Embryonic facial prominence (tissue), 1 donor: Measurements from ENCODE around the gene GIMAP7.
"Not testable (repeated sequence)": the region's sequence is repeated elsewhere in the genome, so short reads cannot be mapped to it uniquely, and the experiment has no call there.

Source experiments
- DNase-seq: peaks from one replicate; pipeline ENCODE4 v3.0.0-alpha.2; 2016; ENCODE audit errors: extremely low spot score

GIMAP7 gene

DNA sequence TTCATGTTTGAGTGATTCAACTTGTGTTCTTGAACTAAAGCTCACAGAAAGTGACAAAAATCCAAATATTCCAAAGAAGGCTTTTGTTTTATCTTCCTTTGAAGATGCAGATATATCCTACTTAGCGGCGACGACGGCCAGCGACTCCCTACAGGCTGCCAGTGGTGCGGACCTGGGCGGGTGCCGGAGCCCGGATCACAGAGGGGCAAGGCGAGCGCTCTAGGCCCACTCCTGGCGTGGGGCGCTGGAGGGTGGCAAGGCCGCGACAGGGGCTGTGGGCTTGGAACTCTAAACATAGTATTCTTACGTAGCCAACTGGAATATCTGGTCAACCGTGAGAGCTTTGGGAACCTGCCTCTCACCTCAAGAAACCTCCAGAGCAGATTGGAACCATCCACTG lies 914 bp upstream of the GIMAP7 start:
- DNase-seq = no peak

DNA sequence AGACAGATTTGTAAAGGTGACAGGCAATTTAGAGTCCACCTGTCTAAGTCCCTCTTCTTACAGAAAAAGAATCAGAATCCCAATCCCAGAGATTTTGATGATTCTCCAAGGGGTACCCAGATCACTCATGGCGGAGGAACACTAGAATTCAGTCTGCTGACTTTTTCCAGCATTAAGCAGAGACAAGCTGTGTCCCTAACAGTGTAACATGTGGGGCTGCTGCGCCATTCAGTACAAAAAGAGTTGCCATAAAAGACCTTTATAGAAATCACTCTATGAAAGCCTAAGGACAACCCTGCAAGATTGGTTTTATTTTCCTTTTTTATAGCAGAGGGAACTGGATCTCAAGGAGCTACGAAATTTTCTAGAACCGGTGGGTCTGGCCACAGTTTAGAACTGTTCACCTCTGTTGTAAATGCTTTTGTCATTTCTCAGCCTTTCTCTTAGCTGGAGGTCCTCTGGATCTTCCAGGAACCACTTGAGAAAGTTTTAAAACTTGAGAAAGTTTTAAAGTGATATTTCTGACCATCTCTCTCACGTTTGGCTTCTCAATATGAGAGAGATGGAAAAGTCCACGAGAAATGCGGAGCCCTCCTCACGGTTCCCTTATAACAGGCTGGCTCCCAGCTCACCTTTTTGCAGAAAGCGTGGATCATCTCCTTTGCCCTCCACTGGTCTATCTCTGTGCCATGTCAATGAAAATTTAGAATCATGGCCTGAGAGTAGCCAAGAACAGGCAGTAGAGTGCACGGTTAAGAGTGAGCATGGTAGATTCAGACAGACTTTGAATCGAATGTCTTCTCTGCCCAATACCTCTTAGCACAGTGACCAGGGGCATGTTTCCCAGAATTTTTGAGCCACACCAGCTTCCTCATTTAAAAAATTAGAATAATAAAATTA lies 826 bp downstream of the GIMAP7 start:
- no peak for DNase-seq

DNA sequence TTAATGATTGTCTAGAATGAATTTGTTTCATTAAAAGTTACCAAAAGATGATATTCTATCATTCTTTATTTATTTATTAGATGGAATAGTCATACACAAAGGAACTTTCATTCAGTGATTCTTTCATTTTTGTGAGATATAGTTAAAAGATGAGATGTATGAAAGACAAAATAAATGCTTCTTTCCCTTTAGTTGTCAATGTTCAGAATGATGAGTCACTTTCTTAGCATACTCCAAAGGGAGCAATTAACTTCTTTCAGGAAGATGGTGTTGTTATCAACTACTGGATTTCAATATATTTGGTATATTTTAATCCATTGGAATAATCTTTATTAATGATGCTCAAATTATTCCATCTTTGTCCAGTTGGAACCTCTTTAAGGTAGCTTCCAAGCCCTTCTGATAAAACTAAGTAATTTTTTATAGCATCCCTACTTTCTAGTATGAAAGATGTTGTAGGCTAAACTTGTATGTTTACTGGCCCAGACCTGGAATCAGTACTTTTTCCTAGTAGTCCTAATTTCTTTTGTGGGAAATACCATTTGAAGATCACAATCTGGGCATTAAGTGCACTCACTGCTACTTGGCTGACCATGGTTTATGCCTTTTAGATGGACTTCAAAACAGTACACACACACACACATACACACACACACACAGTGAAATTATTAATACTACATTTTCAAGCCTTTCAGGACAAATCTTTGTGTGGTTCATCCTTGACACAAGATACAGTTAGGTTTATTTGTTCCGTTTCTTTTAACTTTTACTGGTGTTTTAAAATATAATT lies 2.5 kb downstream of the GIMAP7 start:
- DNase-seq = no peak

DNA sequence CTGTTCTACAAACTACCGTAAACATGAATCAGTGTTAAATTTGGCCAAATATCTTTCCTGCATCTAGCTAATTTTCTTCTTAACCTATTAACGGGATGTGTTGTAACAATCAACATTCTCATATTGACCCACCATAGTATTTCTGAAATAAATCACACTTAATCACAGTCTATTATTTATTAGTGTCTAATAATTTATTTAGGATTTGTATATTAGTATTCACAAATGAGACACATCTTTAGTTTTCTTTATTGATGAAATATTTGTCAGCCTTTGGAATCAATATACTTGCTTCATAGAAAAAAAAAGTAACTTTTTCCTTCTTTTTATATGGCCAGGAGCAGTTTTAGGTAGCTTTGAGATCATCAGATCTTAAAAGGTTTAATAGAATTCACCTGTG lies 4.6 kb downstream of the GIMAP7 start:
- no peak for DNase-seq

DNA sequence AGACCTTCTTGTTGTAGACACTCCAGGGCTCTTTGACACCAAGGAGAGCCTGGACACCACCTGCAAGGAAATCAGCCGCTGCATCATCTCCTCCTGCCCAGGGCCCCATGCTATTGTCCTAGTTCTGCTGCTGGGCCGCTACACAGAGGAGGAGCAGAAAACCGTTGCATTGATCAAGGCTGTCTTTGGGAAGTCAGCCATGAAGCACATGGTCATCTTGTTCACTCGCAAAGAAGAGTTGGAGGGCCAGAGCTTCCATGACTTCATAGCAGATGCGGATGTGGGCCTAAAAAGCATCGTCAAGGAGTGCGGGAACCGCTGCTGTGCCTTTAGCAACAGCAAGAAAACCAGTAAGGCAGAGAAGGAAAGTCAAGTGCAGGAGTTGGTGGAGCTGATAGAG lies 5.5 kb downstream of the GIMAP7 start:
- no peak for DNase-seq

DNA sequence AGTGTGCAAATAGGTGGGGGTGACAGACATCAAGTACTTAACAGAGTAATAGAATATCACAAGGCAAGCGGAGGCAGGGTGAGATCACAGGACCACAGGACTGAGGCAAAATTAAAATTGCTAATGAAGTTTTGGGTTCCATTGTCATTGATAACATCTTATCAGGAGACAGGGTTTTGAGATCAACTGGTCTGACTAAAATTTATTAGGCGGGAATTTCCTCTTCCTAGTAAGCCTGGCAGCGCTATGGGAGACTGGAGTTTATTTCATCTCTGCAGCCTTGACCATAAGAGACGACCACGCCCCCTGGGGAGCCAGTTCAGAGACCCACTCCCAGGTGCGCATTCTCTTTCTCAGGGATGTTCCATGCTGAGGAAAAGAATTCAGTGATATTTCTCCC lies 8.3 kb downstream of the GIMAP7 start:
- DNase-seq = not testable (repeated sequence)

DNA sequence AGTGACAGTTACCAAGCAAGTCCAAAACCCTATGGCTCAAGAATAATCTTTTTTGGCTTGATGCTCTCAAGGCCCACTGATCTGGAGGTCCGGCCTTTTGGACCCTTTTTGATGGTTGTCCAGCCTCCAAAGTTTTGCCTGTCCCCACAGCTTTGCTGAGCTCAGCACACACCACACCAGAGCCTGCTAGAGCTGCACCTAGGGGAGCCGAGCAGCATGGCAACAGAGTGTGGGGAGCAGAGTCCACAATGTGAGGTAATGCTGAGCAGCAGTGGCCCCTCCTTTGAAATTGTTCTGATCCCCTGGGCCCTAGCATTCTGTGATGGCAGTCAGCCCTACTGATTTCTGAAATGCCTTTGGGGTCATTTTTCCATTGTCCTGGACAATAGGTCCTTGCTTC lies 9.3 kb downstream of the GIMAP7 start:
- DNase-seq = no peak

DNA sequence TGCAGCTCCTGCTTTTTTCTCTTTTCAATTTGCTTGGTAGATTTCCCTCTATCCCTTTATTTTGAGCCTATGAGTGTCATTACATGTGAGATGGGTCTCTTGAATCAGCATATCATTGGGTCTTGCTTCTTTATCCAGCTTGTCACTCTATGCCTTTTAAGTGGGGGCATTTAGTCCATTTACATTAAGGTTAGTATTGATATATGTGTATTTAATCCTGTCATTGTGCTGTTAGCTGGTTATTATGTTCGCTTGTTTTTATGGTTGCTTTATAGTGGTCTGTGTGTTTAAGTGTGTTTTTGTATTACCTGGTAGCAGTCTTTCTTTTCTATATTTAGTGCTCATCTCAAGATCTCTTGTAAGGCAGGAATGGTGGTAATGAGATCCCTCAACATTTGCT lies 17.0 kb downstream of the GIMAP7 start:
- DNase-seq = no peak

DNA sequence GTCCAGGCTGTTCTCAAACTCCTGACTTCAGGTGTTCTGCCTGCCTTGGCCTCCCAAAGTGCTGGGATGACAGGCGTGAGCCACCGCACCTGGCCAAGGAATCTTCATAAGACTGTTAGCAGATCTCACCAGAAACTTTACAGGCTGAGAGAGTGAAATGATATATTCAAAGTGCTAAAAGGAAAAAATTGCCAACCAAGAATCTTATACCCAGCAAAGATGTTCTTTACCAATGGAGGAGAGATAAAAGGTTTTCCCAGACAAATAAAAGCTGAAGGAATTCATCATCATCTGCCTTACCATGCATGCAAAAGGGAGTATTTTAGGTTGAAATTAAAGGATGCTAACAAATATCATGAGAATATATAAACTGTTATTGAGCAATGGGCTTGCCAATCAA lies 23.6 kb downstream of the GIMAP7 start:
- DNase-seq = no peak

DNA sequence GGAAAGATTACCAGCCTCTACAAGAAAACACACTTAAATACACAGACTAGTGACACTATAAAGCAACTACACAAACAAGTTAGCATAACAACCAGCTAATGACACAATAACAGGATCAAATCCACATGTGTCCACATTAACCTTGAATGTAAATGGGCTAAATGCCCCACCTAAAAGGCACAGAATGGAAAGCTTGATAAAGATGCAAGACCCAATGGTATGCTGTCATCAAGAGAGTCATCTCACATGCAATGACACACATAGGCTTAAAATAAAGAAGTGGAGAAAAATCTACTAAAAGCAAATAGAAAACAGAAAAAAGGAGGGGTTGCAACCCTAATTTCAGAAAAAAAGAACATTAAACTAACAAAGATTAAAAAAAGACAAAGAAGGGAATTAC lies 38.5 kb downstream of the GIMAP7 start:
- DNase-seq = no peak

DNA sequence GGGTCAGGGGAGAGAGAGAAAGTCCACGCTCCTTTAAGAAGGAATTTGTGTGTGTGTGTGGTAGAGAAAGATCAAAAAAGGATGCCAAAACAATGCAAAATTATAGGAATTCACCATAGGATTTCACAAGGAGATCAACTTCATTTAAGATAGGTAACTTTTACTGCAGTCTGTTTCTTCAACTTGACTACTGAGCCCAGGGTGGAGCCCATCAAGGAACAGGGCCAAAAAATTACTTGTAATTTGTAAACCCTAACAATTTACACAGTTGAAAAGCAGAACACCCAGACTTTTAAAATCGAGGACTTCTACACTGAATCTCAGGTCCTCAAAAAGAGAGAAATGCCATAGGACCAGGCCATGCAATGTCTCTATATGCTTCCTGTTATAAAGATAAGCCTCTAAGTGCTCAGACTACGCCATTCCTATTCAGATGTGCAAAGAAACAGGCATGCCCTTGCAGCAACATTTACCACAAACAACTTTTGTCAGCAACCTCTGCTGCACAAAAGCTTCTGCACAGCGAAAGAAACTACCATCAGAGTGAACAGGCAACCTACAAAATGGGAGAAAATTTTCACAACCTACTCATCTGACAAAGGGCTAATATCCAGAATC lies 42.0 kb downstream of the GIMAP7 start:
- DNase-seq = no peak

DNA sequence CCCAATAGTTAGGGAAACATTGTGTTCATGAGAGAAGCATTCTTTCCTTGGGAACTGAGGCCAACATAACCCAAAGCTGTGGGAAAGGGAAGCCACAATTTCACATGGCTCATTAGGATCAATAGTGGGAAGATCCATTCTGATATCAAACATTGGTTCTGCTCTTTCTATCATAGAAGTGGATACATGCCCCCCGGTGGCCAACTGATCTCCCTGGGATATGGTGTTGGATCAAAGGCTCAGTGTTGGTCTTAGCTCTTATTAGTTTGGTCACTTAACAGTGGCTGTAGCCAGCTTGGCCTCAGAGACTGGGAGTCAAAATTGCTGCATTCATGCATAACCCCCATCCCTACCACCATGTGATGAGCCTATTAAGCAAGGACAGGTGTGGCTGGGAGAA lies 45.8 kb downstream of the GIMAP7 start:
- no peak for DNase-seq

DNA sequence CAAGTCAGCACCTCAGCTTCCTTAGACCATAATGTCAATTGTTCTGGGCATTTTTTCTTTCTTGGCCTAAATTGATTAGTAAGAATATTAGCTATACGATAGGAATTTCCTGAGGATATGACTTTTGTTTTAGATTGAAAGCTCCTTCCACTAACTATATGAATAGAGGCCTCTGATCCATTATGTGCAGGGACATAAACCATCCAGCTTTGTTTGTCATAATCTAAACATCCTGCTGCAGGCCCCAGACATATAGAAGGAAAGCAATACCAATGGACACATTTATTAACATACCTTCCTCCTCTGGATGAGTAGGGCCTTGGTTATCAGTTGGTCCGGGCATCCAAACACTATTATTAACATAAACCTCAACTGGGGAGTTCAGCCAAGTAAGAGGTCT lies 48.2 kb downstream of the GIMAP7 start:
- DNase-seq = no peak

DNA sequence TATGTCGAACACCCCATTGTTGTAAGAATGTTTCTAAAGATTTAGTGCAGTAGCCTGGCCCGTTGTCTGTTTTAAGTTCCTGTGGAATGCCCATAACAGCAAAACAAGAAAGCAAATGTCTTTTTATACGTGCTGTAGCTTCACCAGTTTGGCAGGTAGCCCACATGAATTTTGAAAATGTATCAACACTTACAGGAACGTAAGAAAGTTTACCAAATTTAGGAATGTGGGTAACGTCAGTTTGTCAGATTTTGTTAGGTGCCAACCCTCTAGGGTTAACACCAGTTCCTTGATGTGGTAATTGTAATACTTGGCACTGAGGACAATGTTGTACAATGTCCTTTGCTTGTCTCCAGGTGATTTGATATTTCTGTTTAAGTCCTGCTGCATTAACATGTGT lies 49.3 kb downstream of the GIMAP7 start:
- DNase-seq = no peak

DNA sequence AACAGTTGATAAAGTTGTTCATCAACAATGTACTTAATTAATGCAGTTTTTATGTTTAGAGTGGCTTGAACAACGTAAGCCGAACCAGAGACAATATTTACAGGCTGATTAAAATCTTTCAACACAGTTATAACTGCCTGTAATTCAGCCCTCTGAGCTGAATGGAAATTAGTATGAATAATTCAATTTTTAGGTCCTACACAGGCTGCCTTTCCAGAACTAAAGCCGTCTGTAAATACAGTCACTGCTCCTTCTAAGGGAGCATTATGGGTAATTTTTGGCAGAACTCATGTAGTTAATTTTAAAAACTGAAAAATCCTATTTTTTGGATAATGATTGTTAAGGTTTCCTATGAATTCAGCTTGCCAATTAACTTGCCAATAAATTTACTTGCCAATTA lies 49.9 kb downstream of the GIMAP7 start:
- DNase-seq = no peak

DNA sequence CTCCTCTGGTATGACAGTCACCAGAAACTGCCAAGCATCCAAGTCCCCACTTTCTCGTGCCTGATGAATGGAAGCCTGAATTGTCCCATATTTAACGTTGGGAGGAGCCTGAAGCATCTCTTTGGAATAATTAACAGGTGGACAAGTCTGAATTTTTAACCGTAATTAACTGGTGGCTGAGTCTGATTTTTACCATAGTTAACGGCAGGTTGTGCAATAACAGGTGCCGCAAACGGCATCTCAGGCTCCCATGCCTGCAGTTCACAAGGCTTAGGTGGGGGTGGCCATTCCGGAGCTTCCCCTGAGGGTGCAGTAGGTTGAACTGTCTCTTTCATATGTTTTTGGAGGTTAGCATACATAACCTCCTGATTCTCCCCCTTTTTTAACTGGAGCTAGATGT lies 50.6 kb downstream of the GIMAP7 start:
- DNase-seq = no peak

DNA sequence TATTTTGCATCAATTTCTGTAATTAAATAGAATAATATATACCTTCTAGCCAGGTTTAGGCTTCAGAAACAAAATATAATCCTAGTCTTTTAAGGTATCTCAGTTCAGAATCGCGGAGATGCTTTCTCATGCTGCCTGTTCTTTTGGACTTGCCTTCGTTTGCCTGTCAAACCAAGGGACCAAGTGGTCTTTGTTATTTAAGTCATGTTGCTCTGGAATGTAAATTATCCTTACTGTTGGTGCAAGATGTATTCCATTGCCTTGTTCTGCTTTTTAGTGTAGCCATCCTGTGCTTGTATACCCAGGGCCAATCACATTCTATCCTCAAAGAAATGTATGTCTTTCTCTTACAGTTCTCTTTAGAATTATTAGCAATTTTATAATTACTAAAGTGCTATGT lies 51.5 kb downstream of the GIMAP7 start:
- DNase-seq = no peak

DNA sequence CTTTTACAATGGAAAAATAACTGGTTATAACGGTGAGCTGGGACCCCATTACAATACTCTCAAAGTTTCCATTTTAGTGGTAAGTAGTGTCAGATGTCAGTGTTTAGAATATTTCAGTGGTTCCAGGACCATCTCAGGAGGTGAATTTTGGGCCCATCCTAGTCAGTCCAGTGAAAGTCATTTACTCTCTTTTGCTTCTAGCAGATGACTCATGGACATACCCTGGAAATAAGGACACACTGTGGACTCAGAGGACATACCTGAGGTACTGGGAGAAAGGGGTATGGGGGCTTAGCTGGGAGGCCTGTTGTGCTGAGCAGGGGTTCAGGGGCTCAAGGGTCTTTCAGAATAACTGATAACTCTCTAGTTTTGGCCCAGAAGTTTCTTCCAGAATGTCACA lies 51.9 kb downstream of the GIMAP7 start:
- DNase-seq = no peak

DNA sequence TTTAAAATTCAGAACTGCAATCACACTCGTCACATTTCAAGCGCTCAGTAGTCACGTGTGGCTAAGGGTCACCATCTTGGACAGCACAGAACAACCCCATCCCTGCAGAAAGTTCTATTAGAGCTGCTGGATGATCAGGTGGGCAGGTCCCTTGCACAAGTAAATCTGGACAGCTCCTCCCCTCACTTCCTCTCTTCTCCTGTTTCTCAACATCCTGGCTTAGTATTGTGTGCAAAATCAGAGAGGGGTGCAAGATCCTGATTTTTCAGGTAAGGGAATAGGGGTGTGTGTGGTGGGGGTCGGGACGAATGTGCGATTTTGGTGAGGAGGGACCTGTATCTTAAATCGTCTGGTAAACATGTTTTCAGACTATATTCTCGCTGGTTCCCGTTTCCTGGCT lies 52.5 kb downstream of the GIMAP7 start, which contains the start of gene GIMAP4:
GIMAP4 (plus strand) TSS at position 222 of the 400 bp plus-strand sequence. CDS start 2,512 bp downstream, outside the sequence.
- no peak for DNase-seq

DNA sequence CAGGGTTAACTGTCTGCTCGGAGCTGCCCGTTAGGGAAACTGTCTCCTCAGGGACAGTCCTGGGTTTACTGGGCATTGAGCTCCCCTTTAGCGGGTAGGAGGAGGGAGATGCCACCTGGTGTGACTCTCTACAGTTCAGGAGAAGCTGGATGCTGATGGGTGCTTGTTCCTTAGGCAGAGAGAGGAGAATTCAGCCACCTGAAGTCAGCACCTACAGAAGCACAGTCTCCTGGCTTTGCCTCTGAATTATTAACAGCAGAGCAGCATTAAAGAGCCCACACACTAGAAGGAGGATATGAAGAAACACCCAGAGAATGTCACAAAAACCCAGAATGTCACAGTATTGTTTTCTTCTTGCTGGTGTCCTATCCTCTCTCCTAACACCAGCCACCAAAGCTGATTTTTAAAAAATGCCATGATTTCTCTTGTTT lies 53.2 kb downstream of the GIMAP7 start:
- DNase-seq = no peak

DNA sequence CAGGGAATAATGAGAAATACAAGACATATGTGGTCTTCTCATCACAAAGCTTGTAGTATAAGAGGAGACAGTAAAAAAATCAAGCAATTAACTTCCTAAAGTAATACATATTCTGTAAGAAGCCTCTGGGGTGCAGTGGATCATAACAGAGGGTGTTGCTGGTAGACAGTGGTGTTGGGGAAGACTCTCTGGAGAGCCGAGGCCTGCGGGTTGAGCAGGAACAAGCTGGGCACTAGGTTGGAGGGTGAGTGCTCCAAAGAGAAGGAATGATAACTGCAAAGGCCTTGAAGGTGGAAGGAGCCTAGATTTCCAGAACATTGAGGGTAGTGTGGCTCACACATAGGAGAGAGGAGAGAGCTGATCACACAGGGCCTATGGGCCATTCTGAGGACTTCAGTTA lies 54.0 kb downstream of the GIMAP7 start:
- DNase-seq = no peak

DNA sequence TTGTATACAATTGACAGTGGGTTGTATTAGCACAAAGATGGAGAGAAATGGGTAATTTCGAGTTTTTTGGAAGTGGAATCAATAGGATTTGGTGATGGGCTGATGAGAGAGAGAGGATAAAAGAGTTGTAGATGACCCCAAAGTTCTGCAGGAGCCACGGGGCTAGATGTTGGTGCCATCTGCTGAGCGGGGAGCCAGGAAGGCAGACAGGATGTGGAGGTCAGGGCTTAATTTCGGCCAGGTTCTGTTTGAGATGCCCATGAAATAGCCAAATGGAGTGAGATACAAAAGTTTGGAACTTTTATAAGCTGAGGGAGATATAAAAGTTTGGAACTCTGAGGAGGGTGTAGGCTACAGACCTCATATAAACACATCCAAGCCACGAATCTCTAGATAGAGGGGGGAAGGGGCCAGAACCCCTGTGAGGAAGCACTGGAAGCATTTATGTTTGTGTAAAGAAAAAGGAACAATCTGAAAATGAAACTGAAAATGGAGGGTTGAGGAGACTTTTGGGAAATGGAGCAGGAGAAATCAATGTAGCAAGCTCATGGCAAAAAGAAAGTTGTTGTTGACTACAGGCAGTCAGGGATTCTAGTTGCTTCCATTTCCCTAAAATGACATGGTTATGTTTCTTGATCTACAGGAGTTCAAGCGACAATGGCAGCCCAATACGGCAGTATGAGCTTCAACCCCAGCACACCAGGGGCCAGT lies 54.7 kb downstream of the GIMAP7 start:
- DNase-seq = no peak
